ENCODE results near the gene LRMDA. TPM values are rescaled to one million over a fixed set of nuclear protein-coding genes. Genes with fewer than 3 reads are reported as not detected.

Gene LRMDA
- total and polyA plus RNA-seq, 2 donors (not counting 3 experiments of a cell fraction or from before 2014, with no cell fraction given), result 9.7 to 18.0 TPM

- dilution Hi-C loops (cut with MboI; ENCODE audit: extremely low pct_ligation_motif_present, low sequenced_read_pairs), result no loop called here
- no peaks in the 10 kb centered on the region for H3K36me3 ChIP-seq (ENCODE audit: control insufficient read depth in 2 of 2, extremely low read depth in 1 of 2, insufficient read depth in 2 of 2, low read length in 2 of 2)
- intact Hi-C loops (cut with micrococcal nuclease), result no loop called here
- no peaks in the 10 kb centered on the region for H3K4me1 ChIP-seq (ENCODE audit: control insufficient read depth, extremely low read depth, insufficient read depth, low read length)
- no peaks in the 10 kb centered on the region for H4K20me1 ChIP-seq (replicated peaks; ENCODE audit: control insufficient read depth, extremely low read depth, insufficient read depth, low read length)
- H3K27me3 ChIP-seq (ENCODE audit: control insufficient read depth in 2 of 2, insufficient read depth in 2 of 2, low read length in 2 of 2), result no peaks in the 10 kb centered on the region
- no peak overlapping the region for H3K9ac ChIP-seq (replicated peaks; ENCODE audit: extremely low read depth, insufficient read depth, low read length)
- ChIA-PET POLR2A (no interaction called here), CTCF (no interaction called here)
- no peak overlapping the region for H3K27ac ChIP-seq (ENCODE audit: insufficient read depth, low read depth, low read length)
- H3K4me3 ChIP-seq (replicated peaks in 1 of 3; ENCODE audit: insufficient read depth in 1 of 3, low read depth in 1 of 3, low read length in 3 of 3), result no peak overlapping the region
- DNase-seq (ENCODE audit: low read depth, low spot score) (no peak), FAIRE-seq (no peak)
- H3K4me2 ChIP-seq (ENCODE audit: insufficient read depth, low read length), result no peak overlapping the region
- H3K9me1 ChIP-seq (replicated peaks; ENCODE audit: control insufficient read depth, extremely low read depth, insufficient read depth, low read length), result no peaks in the 10 kb centered on the region
- BruUV-seq (replicated peaks), result no TSS peak
- H2AFZ ChIP-seq (ENCODE audit: low read depth, low read length), result no peak overlapping the region
- H3K79me2 ChIP-seq (ENCODE audit: control insufficient read depth, insufficient read depth, low read length), result no peaks in the 10 kb centered on the region
- no peaks in the 10 kb centered on the region for H3K9me3 ChIP-seq (replicated peaks; ENCODE audit: control insufficient read depth, insufficient read depth, low read length)
- TF ChIP-seq MYC (IDR thresholded peaks at IDR 0.05; ENCODE audit: low read depth, low read length), result no peak
- TF ChIP-seq JUN (IDR thresholded peaks at IDR 0.05; ENCODE audit: borderline replicate concordance, insufficient read depth, insufficient read length, low read depth), result no peak
- no peak for TF ChIP-seq MAX (IDR thresholded peaks at IDR 0.05; ENCODE audit: insufficient read depth, insufficient read length)
- TF ChIP-seq POLR2AphosphoS5 (IDR thresholded peaks at IDR 0.05; ENCODE audit: insufficient read depth, low read depth, low read length), result no peak
- TF ChIP-seq CTCF (IDR thresholded peaks at IDR 0.05; ENCODE audit: extremely low read depth in 1 of 2, insufficient read depth in 1 of 2, low read depth in 1 of 2, low read length in 2 of 2), result no peak
- no peak for TF ChIP-seq POLR2A (IDR thresholded peaks at IDR 0.05; ENCODE audit: low read depth, low read length)
- no peak for TF ChIP-seq GATA2 (IDR thresholded peaks at IDR 0.05; ENCODE audit: insufficient read depth, insufficient read length, low read depth, low read length)
These were observed 305.6 kb downstream of the LRMDA start for GRCh38 chr10:75736889-75737579.
